Osteocyte (in vitro differentiated cells): ENCODE measurements around the gene NAB1. TPM values are rescaled to one million over a fixed set of nuclear protein-coding genes. Genes with fewer than 3 reads are reported as not detected.
A peak's percentile ranks its signal among the peaks of the same experiment; 100 is the strongest.

ENCODE experiments used
- DNase-seq: peaks from one replicate; pipeline ENCODE4 v3.0.0; 2021; ENCODE audit warnings: mixed read lengths; ENCODE audit not compliant: unreplicated experiment; ENCODE audit errors: extremely low spot score
- H3K27ac Mint-ChIP-seq: one replicate; pipeline ENCODE4 v1.8.0; 2021; ENCODE audit warnings: mild to moderate bottlenecking, mixed read lengths; ENCODE audit not compliant: unreplicated experiment
- H3K27me3 Mint-ChIP-seq: one replicate; pipeline ENCODE4 v1.8.0; 2021; ENCODE audit warnings: mixed read lengths; ENCODE audit not compliant: unreplicated experiment
- H3K36me3 Mint-ChIP-seq: one replicate; pipeline ENCODE4 v1.8.0; 2021; ENCODE audit warnings: mixed read lengths; ENCODE audit not compliant: unreplicated experiment
- H3K4me1 Mint-ChIP-seq: one replicate; pipeline ENCODE4 v1.8.0; 2021; ENCODE audit warnings: mixed read lengths; ENCODE audit not compliant: unreplicated experiment
- H3K4me3 Mint-ChIP-seq: one replicate; pipeline ENCODE4 v1.8.0; 2021; ENCODE audit warnings: mild to moderate bottlenecking, moderate library complexity, mixed read lengths; ENCODE audit not compliant: unreplicated experiment
- H3K9me3 Mint-ChIP-seq: one replicate; pipeline ENCODE4 v1.8.0; 2021; ENCODE audit warnings: mixed read lengths; ENCODE audit not compliant: unreplicated experiment
- CTCF ChIP-seq: fragments of 200-600 bp; sonication (generic); IDR thresholded peaks from 2 replicates; pipeline ENCODE4 v1.5.0; 2021; ENCODE audit warnings: antibody characterized with exemption, mild to moderate bottlenecking, moderate library complexity
- total RNA-seq: library from RNA; stranded (reverse); gene quantifications from 2 replicates; pipeline ENCODE4 v1.2.1, GENCODE V29; 2021

Gene NAB1
- total RNA-seq, 1 donor from 2014 or later: 63.3 TPM

- no peak for TF ChIP-seq CTCF
- Mint-ChIP-seq H3K9me3 (peaks cover 6% of the 10 kb centered on the region), H3K4me1 (peaks cover 4% of the 10 kb centered on the region), H3K27me3 (no peaks in the 10 kb centered on the region), H3K36me3 (peaks cover 2% of the 10 kb centered on the region), H3K4me3 (no peak overlapping the region), H3K27ac (no peak overlapping the region)
- no peak for DNase-seq
Measured at GRCh38 chr2:190618030-190618429, 30.9 kb upstream of the NAB1 start.

- no peak for DNase-seq
- peaks cover 9% of the 10 kb centered on the region for H3K9me3 Mint-ChIP-seq
- no peak overlapping the region for H3K4me3 Mint-ChIP-seq
- H3K27me3 Mint-ChIP-seq: no peaks in the 10 kb centered on the region
- H3K4me1 Mint-ChIP-seq: peaks cover 24% of the 10 kb centered on the region
- no peak for TF ChIP-seq CTCF
- peaks cover 4% of the 10 kb centered on the region for H3K36me3 Mint-ChIP-seq
- H3K27ac Mint-ChIP-seq: no peak overlapping the region
Measured at GRCh38 chr2:190625691-190626090, 23.2 kb upstream of the NAB1 start.

GRCh38 chr2:190626641-190627210 lies 22.2 kb upstream of the NAB1 start:
- DNase-seq: no peak
- H3K36me3 Mint-ChIP-seq: peaks cover 4% of the 10 kb centered on the region
- no peak for TF ChIP-seq CTCF
- H3K27me3 Mint-ChIP-seq: no peaks in the 10 kb centered on the region
- H3K4me1 Mint-ChIP-seq: peaks cover 24% of the 10 kb centered on the region
- no peak overlapping the region for H3K4me3 Mint-ChIP-seq
- H3K27ac Mint-ChIP-seq: peak overlapping the region; percentile 19
- H3K9me3 Mint-ChIP-seq: peaks cover 9% of the 10 kb centered on the region

GRCh38 chr2:190627448-190628412 lies 21.2 kb upstream of the NAB1 start:
- Mint-ChIP-seq H3K9me3 (peaks cover 9% of the 10 kb centered on the region), H3K27ac (peak overlapping the region; percentile 77), H3K4me3 (peak overlapping the region; percentile 68), H3K36me3 (peaks cover 4% of the 10 kb centered on the region), H3K4me1 (peaks cover 24% of the 10 kb centered on the region), H3K27me3 (no peaks in the 10 kb centered on the region)
- no peak for TF ChIP-seq CTCF
- no peak for DNase-seq
